ENCODE data around the gene EFR3B.

GRCh38 chr2:25000503-25001324 lies 41.2 kb upstream of the EFR3B start:
- TF ChIP-seq, protein P1, sequence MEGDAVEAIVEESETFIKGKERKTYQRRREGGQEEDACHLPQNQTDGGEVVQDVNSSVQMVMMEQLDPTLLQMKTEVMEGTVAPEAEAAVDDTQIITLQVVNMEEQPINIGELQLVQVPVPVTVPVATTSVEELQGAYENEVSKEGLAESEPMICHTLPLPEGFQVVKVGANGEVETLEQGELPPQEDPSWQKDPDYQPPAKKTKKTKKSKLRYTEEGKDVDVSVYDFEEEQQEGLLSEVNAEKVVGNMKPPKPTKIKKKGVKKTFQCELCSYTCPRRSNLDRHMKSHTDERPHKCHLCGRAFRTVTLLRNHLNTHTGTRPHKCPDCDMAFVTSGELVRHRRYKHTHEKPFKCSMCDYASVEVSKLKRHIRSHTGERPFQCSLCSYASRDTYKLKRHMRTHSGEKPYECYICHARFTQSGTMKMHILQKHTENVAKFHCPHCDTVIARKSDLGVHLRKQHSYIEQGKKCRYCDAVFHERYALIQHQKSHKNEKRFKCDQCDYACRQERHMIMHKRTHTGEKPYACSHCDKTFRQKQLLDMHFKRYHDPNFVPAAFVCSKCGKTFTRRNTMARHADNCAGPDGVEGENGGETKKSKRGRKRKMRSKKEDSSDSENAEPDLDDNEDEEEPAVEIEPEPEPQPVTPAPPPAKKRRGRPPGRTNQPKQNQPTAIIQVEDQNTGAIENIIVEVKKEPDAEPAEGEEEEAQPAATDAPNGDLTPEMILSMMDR (IDR thresholded peaks at IDR 0.05), result no peak
- TF ChIP-seq POLR2AphosphoS5 (IDR thresholded peaks at IDR 0.05; ENCODE audit: insufficient read depth in 1 of 2, low read depth in 1 of 2), result no peak
- TF ChIP-seq POLR2A (IDR thresholded peaks at IDR 0.05), result no peak
